GM23338 (cell line): Measurements from ENCODE around the gene WIPI1. TPM values are rescaled to one million over a fixed set of nuclear protein-coding genes. Genes with fewer than 3 reads are reported as not detected.

ENCODE experiments used
- ATAC-seq: fragments of 200-7000 bp; cut with Tn5 transposase; 3 replicates; pipeline ENCODE4 v1.9.1; 2020
- DNase-seq: peaks from one replicate; pipeline ENCODE4 v3.0.0-alpha.2; 2015; ENCODE audit warnings: low spot score
- H2AFZ ChIP-seq: fragments of 200-600 bp; sonication (generic); 2 replicates; pipeline ENCODE4 v1.8.0; 2016; ENCODE audit warnings: antibody characterized with exemption, mild to moderate bottlenecking, moderate library complexity
- H3F3A ChIP-seq: fragments of 200-600 bp; sonication (generic); replicated peaks from 2 replicates; pipeline ENCODE4 v1.8.0; 2017; ENCODE audit warnings: antibody characterized with exemption, mixed run types, low read depth
- H3K27ac ChIP-seq: fragments of 200-600 bp; sonication (generic); 2 replicates; pipeline ENCODE4 v1.6.1; 2016; ENCODE audit warnings: low read depth
- H3K27me3 ChIP-seq: fragments of 200-600 bp; sonication (generic); 2 replicates; pipeline ENCODE4 v1.8.0; 2016; ENCODE audit warnings: mild to moderate bottlenecking, mixed run types, moderate library complexity; ENCODE audit not compliant: insufficient read depth
- H3K36me3 ChIP-seq: fragments of 200-600 bp; sonication (generic); 2 replicates; pipeline ENCODE4 v1.8.0; 2016; ENCODE audit warnings: mild to moderate bottlenecking; ENCODE audit not compliant: insufficient read depth
- H3K4me1 ChIP-seq: fragments of 200-600 bp; sonication (generic); 2 replicates; pipeline ENCODE4 v1.8.0; 2016; ENCODE audit warnings: mild to moderate bottlenecking, moderate library complexity; ENCODE audit not compliant: insufficient read depth
- H3K4me2 ChIP-seq: fragments of 200-600 bp; sonication (generic); 2 replicates; pipeline ENCODE4 v1.7.1; 2017; ENCODE audit warnings: mixed run types
- H3K4me3 ChIP-seq: fragments of 200-600 bp; sonication (generic); 2 replicates; pipeline ENCODE4 v1.6.1; 2016; ENCODE audit warnings: mixed run types
- H3K79me2 ChIP-seq: fragments of 200-600 bp; sonication (generic); replicated peaks from 2 replicates; pipeline ENCODE4 v1.8.0; 2017; ENCODE audit warnings: mild to moderate bottlenecking; ENCODE audit not compliant: insufficient read depth
- H3K9me2 ChIP-seq: fragments of 200-600 bp; sonication (generic); 2 replicates; pipeline ENCODE4 v1.8.0; 2017; ENCODE audit not compliant: insufficient read depth
- H4K20me1 ChIP-seq: fragments of 200-600 bp; sonication (generic); replicated peaks from 2 replicates; pipeline ENCODE4 v1.8.0; 2017; ENCODE audit warnings: mild to moderate bottlenecking; ENCODE audit not compliant: insufficient read depth
- H3K27ac Mint-ChIP-seq: 2 replicates; pipeline ENCODE4 v1.8.0; 2020; ENCODE audit warnings: inconsistent platforms, mild to moderate bottlenecking, moderate library complexity, mixed read lengths
- H3K27me3 Mint-ChIP-seq: 3 replicates; pipeline ENCODE4 v1.8.0; 2022; ENCODE audit warnings: low read depth, mild to moderate bottlenecking, moderate library complexity, mixed read lengths, inconsistent platforms; ENCODE audit not compliant: insufficient read depth, poor library complexity
- H3K36me3 Mint-ChIP-seq: 3 replicates; pipeline ENCODE4 v1.8.0; 2021; ENCODE audit warnings: low read depth, mild to moderate bottlenecking, inconsistent platforms, moderate library complexity, mixed read lengths
- H3K4me1 Mint-ChIP-seq: 3 replicates; pipeline ENCODE4 v1.8.0; 2020; ENCODE audit warnings: mild to moderate bottlenecking, inconsistent platforms, mixed read lengths
- H3K4me3 Mint-ChIP-seq: 3 replicates; pipeline ENCODE4 v1.8.0; 2021; ENCODE audit warnings: moderate library complexity, mild to moderate bottlenecking, inconsistent platforms, mixed read lengths
- H3K9me3 Mint-ChIP-seq: 3 replicates; pipeline ENCODE4 v1.8.0; 2020; ENCODE audit warnings: moderate library complexity, mild to moderate bottlenecking, inconsistent platforms, mixed read lengths
- CREB1 ChIP-seq: fragments of 250-450 bp; sonication (Bioruptor Pico); IDR thresholded peaks from 2 replicates; pipeline ENCODE4 v1.5.0; 2020; ENCODE audit warnings: low read depth, mild to moderate bottlenecking, moderate library complexity
- CTCF ChIP-seq, 2 experiments: fragments of 200-600 bp in 1 of 2; sonication (generic) in 1 of 2; conservative IDR thresholded peaks; 2 replicates each; pipeline versions ENCODE4 v1.5.1 to v1.6.1; 2016 to 2017; ENCODE audit warnings: antibody characterized with exemption in 2 of 2, low read depth in 2 of 2, mild to moderate bottlenecking in 2 of 2, moderate library complexity in 1 of 2
- ETS1 ChIP-seq: IDR thresholded peaks from 2 replicates; pipeline ENCODE4 v1.6.1; 2016; ENCODE audit warnings: antibody characterized with exemption
- EZH2 ChIP-seq: fragments of 200-600 bp; sonication (generic); IDR thresholded peaks from one replicate; pipeline ENCODE4 v1.8.0; 2017; ENCODE audit warnings: antibody characterized with exemption, mild to moderate bottlenecking, low read depth; ENCODE audit not compliant: unreplicated experiment
- EZH2phosphoT487 ChIP-seq: fragments of 200-600 bp; sonication (generic); IDR thresholded peaks from one replicate; pipeline ENCODE4 v1.8.1; 2018; ENCODE audit warnings: antibody characterized with exemption; ENCODE audit not compliant: unreplicated experiment
- JUNB ChIP-seq: IDR thresholded peaks from one replicate; pipeline ENCODE4 v1.6.1; 2016; ENCODE audit warnings: antibody characterized with exemption; ENCODE audit not compliant: unreplicated experiment
- NANOG ChIP-seq: IDR thresholded peaks from 2 replicates; pipeline ENCODE4 v1.6.1; 2016; ENCODE audit warnings: antibody characterized with exemption, borderline replicate concordance
- POLR2AphosphoS5 ChIP-seq: IDR thresholded peaks from 2 replicates; pipeline ENCODE4 v1.6.1; 2016; ENCODE audit warnings: antibody characterized with exemption, low read depth
- REST ChIP-seq: IDR thresholded peaks from one replicate; pipeline ENCODE4 v1.6.1; 2018; ENCODE audit warnings: antibody characterized with exemption; ENCODE audit not compliant: unreplicated experiment
- STAT1 ChIP-seq: IDR thresholded peaks from one replicate; pipeline ENCODE4 v1.6.1; 2016; ENCODE audit warnings: antibody characterized with exemption; ENCODE audit not compliant: unreplicated experiment
- ZNF114 ChIP-seq: fragments of 250-450 bp; sonication (Bioruptor Pico); IDR thresholded peaks from 2 replicates; pipeline ENCODE4 v1.5.0; 2020; ENCODE audit warnings: mild to moderate bottlenecking, moderate library complexity
- ZNF331 ChIP-seq: fragments of 250-450 bp; sonication (Bioruptor Pico); IDR thresholded peaks from 2 replicates; pipeline ENCODE4 v1.5.0; 2020; ENCODE audit warnings: low read depth, mild to moderate bottlenecking, moderate library complexity
- ZNF462 ChIP-seq: fragments of 250-450 bp; sonication (Bioruptor Pico); IDR thresholded peaks from 2 replicates; pipeline ENCODE4 v1.5.0; 2020; ENCODE audit warnings: mild to moderate bottlenecking, moderate library complexity
- polyA plus RNA-seq: library from polyadenylated mRNA; unstranded; fragments of >200 nt; fragmentation: Nextera tagmentation; extraction: Ambion mirVana; gene quantifications from 2 replicates; pipeline ENCODE4 v1.2.1, GENCODE V29; 2016
- total RNA-seq: library from RNA; depleted of rRNA; stranded (reverse); fragments of >200 nt; shearing (Covaris generic); gene quantifications from 2 replicates; pipeline ENCODE4 v1.2.3, GENCODE V29; 2014

The WIPI1 gene
- total and polyA plus RNA-seq, 2 experiments from 2014 or later: 24.1 to 29.3 TPM

GRCh38 chr17:68396226-68397107 is 60.8 kb downstream of the WIPI1 start:
- no peaks in the 10 kb centered on the region; the same call in 1 of the 2 replicates for H3F3A ChIP-seq
- Mint-ChIP-seq H3K4me3 (no peak overlapping the region), H3K36me3 (peaks cover 6% of the 10 kb centered on the region; the same call in 2 of the 3 replicates), H3K27ac (no peak overlapping the region), H3K27me3 (peaks cover 8% of the 10 kb centered on the region), H3K4me1 (peaks cover 19% of the 10 kb centered on the region), H3K9me3 (peaks cover 6% of the 10 kb centered on the region; the same call in 1 of the 3 replicates)
- H4K20me1 ChIP-seq: no peaks in the 10 kb centered on the region
- no peaks in the 10 kb centered on the region for H3K36me3 ChIP-seq
- no peaks in the 10 kb centered on the region for H3K9me2 ChIP-seq
- ATAC-seq (no peak), DNase-seq (no peak)
- TF ChIP-seq EZH2phosphoT487 (no peak), CREB1 (CRISPR knock-in tag) (no peak), REST (no peak), ETS1 (no peak), NANOG (no peak), ZNF462 (CRISPR knock-in tag) (no peak), JUNB (no peak), POLR2AphosphoS5 (no peak), ZNF331 (no peak), CTCF (conservative IDR thresholded peaks at IDR 0.05; ENCODE audit: low read depth in 2 of 2) (no peak), EZH2 (no peak), STAT1 (no peak), ZNF114 (CRISPR knock-in tag) (no peak)
- H3K27ac ChIP-seq: no peak overlapping the region
- H3K4me2 ChIP-seq: no peak overlapping the region
- no peaks in the 10 kb centered on the region for H3K4me1 ChIP-seq
- no peak overlapping the region for H3K4me3 ChIP-seq
- H3K79me2 ChIP-seq: no peaks in the 10 kb centered on the region
- H2AFZ ChIP-seq: no peak overlapping the region
- H3K27me3 ChIP-seq: no peaks in the 10 kb centered on the region
